Measurements from ENCODE around the gene C6orf132. TPM values are rescaled to one million over a fixed set of nuclear protein-coding genes. Genes with fewer than 3 reads are reported as not detected.

C6orf132 gene
- total RNA-seq, 4 donors from 2014 or later = 112 to 150 (median 122) TPM

GRCh38 chr6:42086046-42087035 is 56.1 kb downstream of the C6orf132 start:
- H3K4me1 ChIP-seq = no peaks in the 10 kb centered on the region
- no peak overlapping the region for H3K4me3 ChIP-seq

GRCh38 chr6:42084889-42085288 is 57.5 kb downstream of the C6orf132 start:
- DNase-seq (ENCODE audit: low spot score in 2 of 2) = no peak
- 93% methylated on average over 5 of the region's 5 CpGs for WGBS
- Histone ChIP-seq H3K27ac (no peak overlapping the region), H3K4me1 (no peaks in the 10 kb centered on the region), H3K36me3 (peaks cover 21% of the 10 kb centered on the region), H3K9me3 (no peaks in the 10 kb centered on the region), H3K27me3 (no peaks in the 10 kb centered on the region), H3K4me3 (no peak overlapping the region)
- TF ChIP-seq POLR2AphosphoS5 (IDR thresholded peaks at IDR 0.05) (no peak), EP300 (IDR thresholded peaks at IDR 0.05) (no peak), POLR2A (IDR thresholded peaks at IDR 0.05) (no peak)
- TF ChIP-seq, protein P1, sequence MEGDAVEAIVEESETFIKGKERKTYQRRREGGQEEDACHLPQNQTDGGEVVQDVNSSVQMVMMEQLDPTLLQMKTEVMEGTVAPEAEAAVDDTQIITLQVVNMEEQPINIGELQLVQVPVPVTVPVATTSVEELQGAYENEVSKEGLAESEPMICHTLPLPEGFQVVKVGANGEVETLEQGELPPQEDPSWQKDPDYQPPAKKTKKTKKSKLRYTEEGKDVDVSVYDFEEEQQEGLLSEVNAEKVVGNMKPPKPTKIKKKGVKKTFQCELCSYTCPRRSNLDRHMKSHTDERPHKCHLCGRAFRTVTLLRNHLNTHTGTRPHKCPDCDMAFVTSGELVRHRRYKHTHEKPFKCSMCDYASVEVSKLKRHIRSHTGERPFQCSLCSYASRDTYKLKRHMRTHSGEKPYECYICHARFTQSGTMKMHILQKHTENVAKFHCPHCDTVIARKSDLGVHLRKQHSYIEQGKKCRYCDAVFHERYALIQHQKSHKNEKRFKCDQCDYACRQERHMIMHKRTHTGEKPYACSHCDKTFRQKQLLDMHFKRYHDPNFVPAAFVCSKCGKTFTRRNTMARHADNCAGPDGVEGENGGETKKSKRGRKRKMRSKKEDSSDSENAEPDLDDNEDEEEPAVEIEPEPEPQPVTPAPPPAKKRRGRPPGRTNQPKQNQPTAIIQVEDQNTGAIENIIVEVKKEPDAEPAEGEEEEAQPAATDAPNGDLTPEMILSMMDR (IDR thresholded peaks at IDR 0.05) = no peak

More at GRCh38 chr6:42086046-42087035, 56.1 kb downstream of the C6orf132 start:
- TF ChIP-seq POLR2AphosphoS5 (IDR thresholded peaks at IDR 0.05) (no peak), EP300 (IDR thresholded peaks at IDR 0.05) (no peak), POLR2A (IDR thresholded peaks at IDR 0.05) (no peak)
- TF ChIP-seq, protein P1 (IDR thresholded peaks at IDR 0.05) = no peak
- Histone ChIP-seq H3K27ac (no peak overlapping the region), H3K27me3 (no peaks in the 10 kb centered on the region), H3K36me3 (peaks cover 17% of the 10 kb centered on the region), H3K9me3 (no peaks in the 10 kb centered on the region)
- no peak for DNase-seq (ENCODE audit: low spot score in 2 of 2)
- 82% methylated on average over 22 of the region's 22 CpGs for WGBS

- no peak for DNase-seq (ENCODE audit: low spot score in 2 of 2)
- no peak overlapping the region for H3K27ac ChIP-seq
- H3K4me3 ChIP-seq = no peak overlapping the region
- H3K4me1 ChIP-seq = no peaks in the 10 kb centered on the region
- peaks cover 33% of the 10 kb centered on the region for H3K36me3 ChIP-seq
- TF ChIP-seq POLR2A (IDR thresholded peaks at IDR 0.05) = no peak
- TF ChIP-seq EP300 (IDR thresholded peaks at IDR 0.05) = no peak
- TF ChIP-seq, protein P1 (IDR thresholded peaks at IDR 0.05) = no peak
- no peak for TF ChIP-seq POLR2AphosphoS5 (IDR thresholded peaks at IDR 0.05)
- no peaks in the 10 kb centered on the region for H3K27me3 ChIP-seq
- H3K9me3 ChIP-seq = no peaks in the 10 kb centered on the region
- WGBS = 73% methylated on average over 5 of the region's 5 CpGs
Observed at GRCh38 chr6:42083530-42083929, 58.9 kb downstream of the C6orf132 start.

DNA sequence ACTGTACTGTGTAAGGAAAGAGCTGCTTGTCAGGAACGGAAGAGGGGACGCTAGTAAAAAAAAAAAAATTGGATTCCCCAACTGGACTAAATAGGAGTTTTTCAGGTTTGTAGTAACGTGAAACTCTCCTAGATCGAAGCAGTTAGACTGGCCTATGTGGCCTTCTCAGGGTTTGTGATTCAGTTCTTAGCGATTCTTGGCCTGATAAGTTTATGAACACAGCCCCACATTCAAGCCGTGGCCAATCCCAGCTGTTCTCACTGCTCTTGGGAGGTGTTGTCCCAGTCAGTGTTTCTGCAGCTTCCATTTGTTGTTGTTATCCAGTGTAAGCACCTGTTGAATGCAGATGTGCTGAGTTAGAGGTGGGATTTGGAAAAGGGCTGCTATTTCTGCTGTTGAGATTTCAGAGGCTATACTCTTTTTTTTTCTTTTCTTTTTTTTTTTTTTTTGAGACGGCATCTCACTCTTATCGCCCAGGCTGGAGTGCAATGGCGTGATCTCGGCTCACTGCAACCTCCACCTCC is 62.4 kb downstream of the C6orf132 start:
- DNase-seq (ENCODE audit: low spot score in 2 of 2) = no peak
- H3K36me3 ChIP-seq = peaks cover 44% of the 10 kb centered on the region

More for the DNA sequence above, 62.4 kb downstream of the C6orf132 start:
- TF ChIP-seq POLR2AphosphoS5 (IDR thresholded peaks at IDR 0.05) = no peak
- TF ChIP-seq POLR2A (IDR thresholded peaks at IDR 0.05) = no peak
- TF ChIP-seq, protein P1 (IDR thresholded peaks at IDR 0.05) = no peak
- no peak for TF ChIP-seq EP300 (IDR thresholded peaks at IDR 0.05)
- 89% methylated on average over 10 of the region's 10 CpGs for WGBS
- Histone ChIP-seq H3K4me3 (no peak overlapping the region), H3K9me3 (no peaks in the 10 kb centered on the region), H3K27me3 (no peaks in the 10 kb centered on the region), H3K27ac (no peak overlapping the region), H3K4me1 (peaks cover 7% of the 10 kb centered on the region)

Data from suprapubic skin (tissue), 4 donors.